Measurements from ENCODE around the gene ARHGAP6.
A peak's percentile ranks its signal among the peaks of the same experiment; 100 is the strongest.

Gene ARHGAP6

GRCh38 chrX:11577603-11578002 is 88.1 kb downstream of the ARHGAP6 start:
- FAIRE-seq (no peak), DNase-seq (ENCODE audit: low spot score) (no peak)

GRCh38 chrX:11575332-11575731 is 90.4 kb downstream of the ARHGAP6 start:
- FAIRE-seq (no peak), DNase-seq (ENCODE audit: low spot score) (no peak)

GRCh38 chrX:11567528-11568220 is 98.0 kb downstream of the ARHGAP6 start:
- no peak for FAIRE-seq

GRCh38 chrX:11566789-11567188 is 98.9 kb downstream of the ARHGAP6 start:
- DNase-seq (ENCODE audit: low spot score), result no peak
- FAIRE-seq, result no peak

More at GRCh38 chrX:11567528-11568220, 98.0 kb downstream of the ARHGAP6 start:
- DNase-seq (ENCODE audit: low spot score), result no peak

GRCh38 chrX:11566173-11566572 is 99.5 kb downstream of the ARHGAP6 start:
- FAIRE-seq, result no peak

GRCh38 chrX:11564546-11564945 is 101.2 kb downstream of the ARHGAP6 start:
- FAIRE-seq, result no peak
- no peak for DNase-seq (ENCODE audit: low spot score)

More at GRCh38 chrX:11566173-11566572, 99.5 kb downstream of the ARHGAP6 start:
- DNase-seq (ENCODE audit: low spot score), result no peak

- FAIRE-seq, result no peak
- DNase-seq (ENCODE audit: low spot score), result no peak
Measured at GRCh38 chrX:11562570-11562969, 103.2 kb downstream of the ARHGAP6 start.

GRCh38 chrX:11558972-11559371 is 106.7 kb downstream of the ARHGAP6 start:
- DNase-seq (ENCODE audit: low spot score) (no peak), FAIRE-seq (no peak)

GRCh38 chrX:11557120-11557519 is 108.6 kb downstream of the ARHGAP6 start:
- DNase-seq (ENCODE audit: low spot score), result peak; percentile 8
- FAIRE-seq, result no peak

GRCh38 chrX:11555759-11556158 is 110.0 kb downstream of the ARHGAP6 start:
- DNase-seq (ENCODE audit: low spot score) (no peak), FAIRE-seq (no peak)

- FAIRE-seq (no peak), DNase-seq (ENCODE audit: low spot score) (no peak)
Measured at GRCh38 chrX:11553594-11553993, 112.1 kb downstream of the ARHGAP6 start.

- no peak for FAIRE-seq
- no peak for DNase-seq (ENCODE audit: low spot score)
Measured at GRCh38 chrX:11551151-11551550, 114.6 kb downstream of the ARHGAP6 start.

GRCh38 chrX:11546917-11547316 is 118.8 kb downstream of the ARHGAP6 start:
- DNase-seq (ENCODE audit: low spot score) (no peak), FAIRE-seq (no peak)

GRCh38 chrX:11543249-11543648 is 122.5 kb downstream of the ARHGAP6 start:
- FAIRE-seq, result no peak

GRCh38 chrX:11541510-11541909 is 124.2 kb downstream of the ARHGAP6 start:
- no peak for FAIRE-seq
- DNase-seq (ENCODE audit: low spot score), result no peak

More at GRCh38 chrX:11543249-11543648, 122.5 kb downstream of the ARHGAP6 start:
- no peak for DNase-seq (ENCODE audit: low spot score)

GRCh38 chrX:11540532-11541377 is 125.0 kb downstream of the ARHGAP6 start:
- DNase-seq (ENCODE audit: low spot score), result no peak
- FAIRE-seq, result no peak

GRCh38 chrX:11537141-11537540 is 128.6 kb downstream of the ARHGAP6 start:
- FAIRE-seq (no peak), DNase-seq (ENCODE audit: low spot score) (no peak)

GRCh38 chrX:11535156-11535919 is 130.4 kb downstream of the ARHGAP6 start:
- no peak for FAIRE-seq
- no peak for DNase-seq (ENCODE audit: low spot score)

GRCh38 chrX:11533199-11533651 is 132.5 kb downstream of the ARHGAP6 start:
- DNase-seq (ENCODE audit: low spot score) (peak; percentile 2), FAIRE-seq (no peak)

- FAIRE-seq (no peak), DNase-seq (ENCODE audit: low spot score) (no peak)
Measured at GRCh38 chrX:11532291-11533078, 133.2 kb downstream of the ARHGAP6 start.

GRCh38 chrX:11531226-11531625 is 134.5 kb downstream of the ARHGAP6 start:
- DNase-seq (ENCODE audit: low spot score) (no peak), FAIRE-seq (no peak)

Measured in urothelium cell line (cell line).